Middle frontal gyrus (tissue), 1 donor: ENCODE data around the gene PRKAR1B.
"Not testable (repeated sequence)": the region's sequence is repeated elsewhere in the genome, so short reads cannot be mapped to it uniquely, and the experiment has no call there.

Source experiments
- DNase-seq: peaks from one replicate; pipeline ENCODE4 v3.0.0-alpha.2; 2015; ENCODE audit warnings: low spot score; ENCODE audit errors: extremely low spot score

Gene PRKAR1B

DNA sequence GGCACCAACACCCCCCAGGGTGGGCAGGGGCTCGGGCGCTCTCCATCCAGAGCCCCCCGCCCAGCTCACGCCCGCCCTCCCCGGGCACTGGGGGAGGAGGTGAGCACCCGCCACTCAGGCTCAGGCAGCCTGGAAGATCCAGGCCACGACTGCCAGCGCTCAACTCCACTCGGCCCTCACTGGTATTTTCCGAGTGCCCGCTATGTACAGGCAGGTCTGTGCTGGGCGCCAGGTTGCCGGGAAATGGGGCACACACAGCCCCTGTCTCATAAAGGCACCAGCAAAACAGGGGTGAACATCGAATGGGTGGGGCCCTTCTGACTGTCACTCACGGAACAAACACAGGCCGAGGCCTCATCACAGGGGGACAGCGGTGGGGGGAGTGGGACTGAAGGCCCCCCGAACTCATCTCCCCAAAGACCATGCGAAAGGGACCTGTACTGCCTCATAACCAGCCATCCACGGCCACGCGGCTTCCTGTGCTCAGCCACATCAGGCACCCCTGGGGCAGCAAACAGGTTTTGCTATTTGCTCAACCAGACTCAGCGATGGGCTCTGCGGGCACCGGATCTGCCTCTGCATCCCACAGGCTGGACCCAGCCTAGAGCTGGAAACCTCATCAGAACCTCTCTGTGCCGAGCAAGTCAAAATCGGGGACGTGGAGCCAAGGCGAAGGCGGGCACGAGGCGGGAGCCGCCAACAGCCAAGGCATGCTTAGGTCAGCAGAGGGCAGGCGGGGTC lies 99.2 kb downstream of the PRKAR1B start:
- DNase-seq, result no peak

DNA sequence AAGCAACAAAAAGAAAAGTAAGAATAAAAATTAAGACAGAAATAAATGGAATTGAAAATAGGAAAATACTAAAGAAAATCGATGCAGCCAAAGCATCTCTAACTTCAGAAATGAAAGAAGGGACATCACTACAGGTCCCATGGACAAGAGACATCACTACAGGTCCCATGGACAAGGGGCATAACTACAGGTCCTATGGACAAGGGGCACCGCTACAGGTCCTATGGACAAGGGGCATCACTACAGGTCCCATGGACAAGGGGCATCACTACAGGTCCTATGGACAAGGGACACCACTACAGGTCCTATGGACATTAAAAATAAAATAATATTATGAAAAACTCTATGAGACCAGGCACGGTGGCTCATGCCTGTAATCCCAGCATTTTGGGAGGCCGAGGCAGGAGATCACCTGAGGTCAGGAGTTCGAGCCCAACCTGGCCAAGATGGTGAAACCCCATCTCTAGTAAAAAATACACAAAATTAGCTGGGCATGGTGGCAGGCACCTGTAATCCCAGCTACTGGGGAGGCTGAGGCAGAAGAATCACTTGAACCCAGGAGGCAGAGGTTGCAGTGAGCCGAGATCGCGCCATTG lies 101.6 kb downstream of the PRKAR1B start:
- DNase-seq, result no peak

DNA sequence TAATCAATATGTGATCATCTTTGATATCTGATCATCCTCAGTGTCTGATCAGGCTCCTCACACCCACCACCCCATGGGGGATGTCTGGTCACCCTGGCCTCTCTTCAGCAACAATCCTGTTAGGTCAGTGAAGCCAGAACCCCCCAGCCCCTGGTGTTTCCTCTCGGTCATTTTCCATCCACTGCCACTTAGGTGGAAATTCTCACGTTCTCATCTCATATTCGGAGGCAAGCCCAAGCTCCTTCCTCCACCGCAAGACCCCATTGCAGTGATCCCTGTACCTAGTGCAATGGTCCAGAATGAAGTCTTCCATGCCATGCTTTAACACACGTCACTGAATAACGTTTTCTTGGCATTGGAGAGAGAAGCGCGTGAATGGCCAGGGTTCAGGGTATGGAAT lies 103.6 kb downstream of the PRKAR1B start:
- no peak for DNase-seq

DNA sequence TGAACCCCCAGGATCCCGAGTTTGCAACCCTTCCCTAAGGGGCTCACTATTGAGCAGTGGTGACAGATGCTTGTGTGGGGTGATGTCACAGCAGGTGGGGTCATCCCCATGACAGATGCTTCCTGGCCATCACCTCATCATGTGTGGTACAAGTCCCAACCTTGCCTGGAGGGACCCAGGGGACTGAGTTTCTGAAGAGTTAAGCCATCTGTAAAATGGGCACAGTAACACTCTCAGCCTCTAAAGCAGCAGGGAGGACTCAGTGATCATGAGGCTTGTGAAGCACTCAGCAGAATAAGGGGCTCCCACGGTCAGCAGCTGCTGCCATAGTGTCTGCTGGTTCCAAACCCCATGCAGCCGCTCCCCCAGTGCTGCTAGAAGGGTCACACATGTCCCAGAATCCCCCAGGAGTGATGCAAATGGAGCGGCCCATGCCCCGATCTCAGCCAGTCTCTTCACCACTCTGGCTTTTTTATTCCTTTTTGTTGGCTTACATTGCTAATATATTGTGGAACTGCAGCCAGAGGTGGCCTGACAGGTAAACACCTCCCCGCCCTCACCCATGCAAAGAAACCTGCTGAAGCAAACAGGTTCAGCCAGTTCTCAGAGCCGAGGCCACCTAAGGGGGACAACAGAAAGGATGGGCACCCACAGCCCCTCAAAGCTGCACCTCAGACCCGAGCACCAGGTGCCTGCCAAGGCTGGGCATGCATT lies 105.4 kb downstream of the PRKAR1B start:
- no peak for DNase-seq

DNA sequence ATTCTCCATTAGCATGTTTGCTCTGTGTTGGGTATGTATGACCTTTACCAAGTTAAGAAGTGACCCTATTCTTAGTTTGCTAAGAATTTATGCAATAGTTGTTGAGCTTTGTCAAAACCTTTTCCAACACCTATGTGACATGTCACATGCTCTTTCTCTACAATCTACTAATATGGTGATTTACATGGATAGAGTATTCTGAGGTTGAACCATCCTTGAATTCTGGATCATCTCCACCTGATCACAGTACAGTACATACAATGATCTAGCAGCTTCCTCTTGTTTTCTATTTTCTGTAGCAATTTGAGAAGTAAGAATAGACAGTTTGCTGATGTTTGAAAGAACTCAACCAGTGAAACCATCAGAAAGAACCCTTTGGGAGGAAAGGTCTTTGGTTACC lies 106.2 kb downstream of the PRKAR1B start:
- no peak for DNase-seq

DNA sequence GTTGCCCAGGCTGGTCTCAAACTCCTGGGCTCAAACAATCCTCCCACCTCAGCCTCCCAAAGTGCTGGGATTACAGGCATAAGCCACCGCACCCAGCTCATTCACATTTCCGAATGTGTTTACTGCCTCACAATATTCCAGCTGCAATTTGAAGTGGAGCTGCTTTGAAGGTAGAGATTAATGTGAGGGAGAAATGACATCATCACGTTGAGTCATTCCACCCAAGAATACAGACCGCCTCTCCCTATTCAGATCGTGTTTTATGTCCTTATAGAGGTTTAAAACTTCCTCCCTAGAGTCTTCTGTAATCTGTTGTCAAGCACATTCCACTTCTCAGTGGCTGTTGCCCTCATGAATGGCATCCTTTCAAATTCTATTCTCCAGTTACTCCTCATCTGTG lies 107.0 kb downstream of the PRKAR1B start:
- no peak for DNase-seq

DNA sequence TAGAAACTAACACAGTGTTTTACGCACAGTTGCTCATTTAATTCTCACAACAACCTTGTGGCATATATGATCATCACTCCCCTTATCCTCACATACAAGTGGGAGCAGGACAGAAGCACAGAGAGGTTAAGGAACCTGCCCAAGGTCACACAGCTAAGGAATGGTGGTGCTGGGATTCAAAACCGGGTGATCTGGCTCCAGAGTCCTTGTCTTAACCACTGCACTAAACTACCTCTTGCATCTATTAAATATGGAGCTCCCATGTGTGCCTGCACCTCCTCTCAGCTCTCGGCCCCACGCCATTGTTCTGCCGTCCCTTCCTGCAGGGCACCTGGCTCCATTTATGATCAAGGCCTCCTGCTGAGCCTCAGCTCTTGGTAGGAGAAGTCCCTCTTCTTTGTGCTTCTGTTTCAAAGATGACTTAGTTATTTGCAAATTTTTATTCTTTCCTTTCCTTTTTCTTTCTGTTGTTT lies 107.7 kb downstream of the PRKAR1B start:
- no peak for DNase-seq

DNA sequence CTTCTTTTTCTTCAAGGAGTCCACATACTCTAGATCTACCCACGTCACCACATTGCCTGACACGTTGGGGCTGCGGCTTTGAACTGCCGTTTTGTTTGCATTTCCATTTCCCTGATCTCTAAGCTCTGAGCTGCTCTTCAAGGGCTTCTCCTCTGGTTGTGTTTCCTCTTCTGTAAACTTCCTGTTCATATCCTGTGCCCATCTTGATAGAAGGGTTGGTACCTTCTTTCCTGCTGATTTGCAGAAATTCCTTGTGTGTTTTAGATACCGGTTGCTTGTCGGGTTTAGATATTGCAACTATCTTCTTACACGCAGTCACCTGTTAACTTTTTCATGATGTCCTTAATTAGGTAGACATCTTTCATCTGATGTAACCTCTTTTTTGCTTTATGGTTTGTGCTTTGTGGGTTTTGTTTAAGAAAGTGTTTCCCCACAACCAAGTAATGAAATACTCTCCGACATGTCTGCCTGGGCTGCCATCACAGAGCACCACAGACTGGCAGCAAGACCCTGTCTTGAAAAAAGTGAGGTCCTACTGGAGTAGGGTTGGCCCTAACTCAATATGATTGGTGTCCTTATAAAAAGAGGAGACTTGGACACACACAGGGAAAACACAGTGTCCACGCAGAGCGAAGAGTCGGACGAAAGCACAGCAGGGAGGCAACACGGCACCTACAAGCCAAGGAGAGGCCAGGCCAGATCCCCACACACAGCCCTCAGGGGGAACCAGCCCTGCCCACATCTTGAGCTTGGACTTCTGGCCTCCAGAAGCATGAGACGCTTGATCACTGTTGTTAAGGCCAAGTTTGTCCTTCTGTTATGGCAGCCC lies 108.3 kb downstream of the PRKAR1B start:
- no peak for DNase-seq

DNA sequence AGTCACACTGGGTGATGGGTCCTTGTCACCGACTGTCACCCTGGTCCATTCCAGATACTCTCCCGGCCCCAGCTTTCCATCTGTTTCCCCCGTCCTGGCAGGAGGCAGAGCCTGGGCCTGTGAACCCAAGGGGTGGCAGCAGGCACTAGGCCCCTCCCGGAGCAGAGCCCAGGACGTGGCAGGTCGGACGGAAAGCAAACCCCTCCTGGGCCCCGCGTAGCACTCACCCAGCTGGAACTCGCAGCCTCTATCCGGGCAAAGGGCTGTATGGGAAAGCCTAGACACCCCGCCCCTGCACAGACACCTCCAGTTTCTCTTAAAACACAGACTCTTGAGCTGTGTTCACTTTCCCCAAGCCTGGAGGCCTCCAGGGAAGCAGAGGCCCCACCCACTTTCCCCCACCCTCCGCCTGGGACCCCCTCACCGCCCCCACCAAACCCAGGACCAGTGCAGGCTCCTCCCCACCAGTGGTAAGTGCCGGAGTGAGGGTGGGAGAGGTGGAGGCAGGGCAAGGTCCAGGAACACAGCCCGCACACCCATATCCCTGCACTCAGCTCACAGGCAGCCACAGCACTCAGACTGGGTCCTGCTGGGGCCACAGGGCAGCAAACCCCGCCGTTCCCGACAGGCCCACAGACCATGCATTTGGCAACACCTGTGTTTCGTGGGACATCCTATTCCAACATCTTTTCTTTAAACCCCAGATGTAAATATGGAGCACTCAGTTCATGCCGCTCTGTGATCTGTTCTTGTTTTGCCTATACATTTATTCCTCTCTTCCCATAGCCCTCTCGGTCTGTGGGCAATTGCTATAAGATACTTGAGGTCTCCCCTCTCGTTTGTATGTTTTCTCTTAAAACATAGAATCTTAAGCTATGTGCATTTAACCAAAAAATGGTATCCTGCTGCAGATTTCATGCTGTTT lies 109.2 kb downstream of the PRKAR1B start:
- DNase-seq, result no peak

DNA sequence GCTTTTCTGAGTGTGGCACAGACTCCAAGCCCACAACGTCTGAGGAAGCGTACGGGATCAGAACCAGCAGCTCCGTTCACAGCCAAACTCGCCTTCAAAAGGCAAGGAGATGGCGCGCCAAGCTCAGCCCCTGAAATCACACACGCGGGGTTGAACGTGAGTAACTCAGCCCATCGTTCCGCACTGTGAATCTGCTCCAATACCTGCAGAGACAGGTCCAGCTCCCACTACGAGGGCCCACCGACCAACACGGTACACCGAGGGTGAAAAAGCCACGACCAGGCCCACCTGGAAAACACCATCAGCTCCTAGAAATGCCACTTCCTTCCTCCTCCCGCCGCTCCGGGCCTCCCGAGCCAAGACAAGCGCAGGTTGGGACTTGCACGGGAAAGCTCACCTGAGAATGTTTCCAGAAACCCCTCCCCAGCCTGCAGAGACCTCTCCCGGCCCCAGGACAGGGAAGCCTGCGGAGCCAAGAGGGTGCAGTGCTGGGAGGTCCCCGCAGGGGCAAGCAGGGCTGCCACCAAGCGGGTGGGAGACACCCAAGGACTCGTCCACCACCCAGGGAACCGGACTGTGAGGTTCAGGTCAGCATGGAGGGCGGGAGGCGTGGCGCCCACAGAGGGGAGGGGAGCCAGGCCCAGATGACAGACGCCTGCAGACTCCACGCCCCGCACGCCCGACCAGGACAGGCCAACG lies 113.5 kb downstream of the PRKAR1B start:
- DNase-seq, result no peak

DNA sequence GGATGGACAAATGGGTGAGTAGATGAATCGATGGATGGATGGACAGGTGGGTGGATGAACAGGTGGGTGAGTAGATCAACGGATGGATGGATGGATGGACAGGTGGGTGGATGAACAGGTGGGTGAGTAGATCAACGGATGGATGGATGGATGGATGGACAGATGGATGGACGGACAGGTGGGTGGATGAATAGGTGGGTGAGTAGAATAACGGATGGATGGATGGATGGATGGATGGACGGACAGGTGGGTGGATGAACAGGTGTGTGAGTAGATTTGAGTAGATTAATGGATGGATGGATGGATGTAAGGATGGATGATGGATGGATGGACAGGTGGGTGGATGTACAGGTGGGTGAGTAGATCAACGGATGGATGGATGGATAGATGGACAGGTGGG lies 115.2 kb downstream of the PRKAR1B start:
- DNase-seq, result not testable (repeated sequence)

DNA sequence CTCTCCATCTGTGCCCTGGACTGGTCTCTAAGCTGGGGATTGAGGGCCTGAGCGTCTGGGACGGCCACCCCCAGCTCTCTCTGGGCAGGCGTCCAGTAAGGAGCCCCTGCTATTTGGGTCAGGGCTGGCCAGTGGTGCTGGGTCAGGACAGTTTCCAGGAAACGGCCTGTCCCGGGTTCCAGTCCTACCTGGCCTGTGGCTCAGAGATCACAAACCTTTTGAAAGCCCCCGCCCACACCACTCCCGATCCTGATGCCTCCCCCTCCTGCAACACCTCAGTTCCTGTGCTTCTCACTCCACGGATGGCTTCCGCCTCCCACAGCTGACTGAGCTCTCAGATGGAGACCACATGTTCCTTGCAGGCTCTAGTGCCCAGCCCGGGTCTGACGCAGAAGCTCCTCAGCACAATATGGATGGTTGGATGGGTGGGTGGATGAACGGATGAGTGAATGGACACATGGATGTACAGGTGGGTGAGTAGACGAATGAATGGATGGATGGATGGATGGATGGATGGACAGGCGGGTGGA lies 115.7 kb downstream of the PRKAR1B start:
- DNase-seq, result no peak

DNA sequence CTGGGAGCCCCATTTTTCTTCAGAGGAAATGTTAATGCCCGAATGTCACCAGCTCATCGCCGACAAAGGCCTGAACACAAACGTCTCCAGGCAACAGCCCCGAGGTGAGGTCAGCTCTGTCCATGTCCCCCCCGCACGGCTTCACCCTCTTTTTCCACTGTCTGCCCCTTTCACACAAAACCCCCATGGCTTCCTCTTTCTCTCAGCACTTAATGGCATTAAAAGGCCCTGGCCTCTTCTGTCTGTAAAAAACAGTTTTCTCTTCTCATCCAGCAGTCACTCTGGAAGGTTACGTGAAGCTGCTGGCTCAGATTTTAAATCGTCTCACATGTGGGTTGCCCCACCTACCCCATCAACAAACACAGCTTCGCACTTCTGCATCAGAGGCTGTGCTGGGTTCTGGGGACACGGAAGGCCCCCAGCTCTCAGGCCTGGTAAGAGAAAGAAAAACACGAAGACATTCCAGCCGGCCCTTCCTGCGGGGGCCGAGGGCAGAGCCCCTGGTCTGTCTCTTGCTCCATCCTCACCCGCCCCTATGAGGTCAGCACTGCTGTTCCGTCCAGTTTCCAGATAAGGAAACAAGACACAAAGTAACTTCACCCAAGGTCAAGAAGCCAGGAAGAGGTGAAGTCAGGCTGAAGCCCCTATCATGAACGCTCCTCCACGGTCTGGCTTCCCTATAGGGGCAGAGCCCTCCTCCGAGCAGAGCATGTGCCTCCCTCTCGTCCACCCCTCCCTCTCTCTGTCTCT lies 116.4 kb downstream of the PRKAR1B start:
- DNase-seq, result no peak

DNA sequence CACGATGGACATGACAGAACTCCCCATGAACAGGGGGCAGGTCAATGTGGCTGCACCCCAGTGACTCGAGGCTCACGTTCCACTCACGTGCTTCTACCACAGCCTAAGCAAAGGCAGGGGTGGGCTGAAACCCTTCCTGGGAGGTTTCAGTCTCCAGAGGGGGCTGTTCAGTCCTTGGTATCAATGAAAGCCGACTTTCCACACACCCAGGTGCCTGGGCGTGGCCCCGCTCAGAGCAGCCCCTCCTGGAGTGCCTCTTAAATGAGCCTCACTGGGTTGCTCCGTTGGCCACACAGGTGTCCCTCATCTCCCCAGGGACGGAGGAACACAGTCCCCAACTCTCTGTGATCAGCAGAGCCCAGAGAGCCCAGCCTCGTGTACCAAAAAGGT lies 116.9 kb downstream of the PRKAR1B start:
- no peak for DNase-seq

DNA sequence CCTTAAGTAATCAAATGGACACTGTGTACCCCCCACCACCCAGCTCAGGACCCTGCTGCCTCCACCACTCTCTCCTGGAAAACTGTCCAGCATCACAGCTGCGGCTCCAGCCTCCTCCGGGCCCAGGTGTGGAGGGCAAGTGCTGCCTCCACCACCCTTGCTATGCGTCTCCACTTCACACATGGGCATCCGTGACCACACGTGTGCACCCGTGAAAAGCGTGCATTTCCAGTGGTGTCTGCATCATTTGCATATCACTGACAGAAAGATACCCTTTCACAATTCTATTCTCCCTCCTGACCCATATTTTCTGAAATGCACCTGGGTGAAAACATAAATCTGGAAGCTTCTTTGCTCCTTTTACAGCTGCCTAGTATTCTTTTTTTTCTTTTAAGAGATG lies 117.7 kb downstream of the PRKAR1B start:
- no peak for DNase-seq

DNA sequence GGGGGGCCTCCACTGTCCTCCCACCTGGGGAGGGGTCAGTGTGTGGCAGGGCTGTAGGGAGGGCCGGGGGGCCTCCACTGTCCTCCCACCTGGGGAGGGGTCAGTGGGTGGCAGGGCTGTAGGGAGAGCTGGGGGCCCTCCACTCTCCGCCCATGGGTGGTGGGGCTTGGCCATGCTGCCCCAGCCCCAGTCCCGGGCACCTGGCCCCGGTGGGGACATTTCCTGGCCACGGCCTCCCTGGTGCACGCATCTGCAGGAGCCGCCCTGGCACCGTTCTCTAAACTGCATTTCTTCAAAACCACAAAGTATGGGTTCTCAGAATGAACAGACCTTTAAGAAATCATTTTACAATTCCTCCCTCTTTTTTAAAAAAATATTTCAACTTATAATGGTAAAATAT lies 118.1 kb downstream of the PRKAR1B start:
- no peak for DNase-seq

DNA sequence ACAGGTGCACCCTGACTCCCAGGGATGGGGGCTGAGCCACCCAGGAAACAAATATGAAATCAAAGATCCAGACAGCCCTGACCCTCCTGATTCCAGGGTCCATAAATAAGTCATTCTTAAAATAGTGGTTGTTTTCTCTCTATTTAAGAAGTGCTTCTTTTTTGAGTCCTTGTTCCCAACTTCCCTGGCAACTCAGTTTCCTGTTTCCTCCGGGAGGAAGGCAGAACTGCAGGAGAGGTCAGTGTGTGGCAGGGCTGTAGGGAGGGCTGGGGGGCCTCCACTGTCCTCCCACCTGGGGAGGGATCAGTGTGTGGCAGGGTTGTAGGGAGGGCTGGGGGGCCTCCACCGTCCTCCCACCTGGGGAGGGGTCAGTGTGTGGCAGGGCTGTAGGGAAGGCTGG lies 118.7 kb downstream of the PRKAR1B start:
- DNase-seq, result no peak

DNA sequence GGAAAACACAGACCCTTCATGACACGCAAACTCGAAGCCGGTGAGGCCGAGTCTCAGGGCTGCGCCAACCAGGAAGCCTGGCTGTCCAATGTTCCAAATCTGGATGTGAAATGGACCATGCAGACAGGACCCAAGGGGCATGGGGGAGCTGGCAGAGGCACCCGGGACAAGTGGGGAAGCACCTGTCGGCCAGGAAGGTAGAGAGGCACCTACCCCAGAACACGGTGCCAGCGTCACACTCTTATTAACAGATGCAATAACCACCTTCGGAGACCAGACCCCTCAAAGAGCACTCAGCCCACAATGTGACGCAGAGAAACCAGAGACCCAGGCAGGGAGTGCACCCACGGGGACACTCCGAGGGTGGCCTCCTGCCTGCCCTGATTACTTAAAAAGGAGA lies 119.1 kb downstream of the PRKAR1B start:
- no peak for DNase-seq
